Measurements from ENCODE around the gene STAT6. TPM values are rescaled to one million over a fixed set of nuclear protein-coding genes. Genes with fewer than 3 reads are reported as not detected.

Gene STAT6
- total RNA-seq, 1 donor from 2014 or later = 33.8 TPM

- H3K4me3 ChIP-seq (ENCODE audit: insufficient read depth, low read depth, low read length) = no peak overlapping the region
- no peaks in the 10 kb centered on the region for H3K27me3 ChIP-seq (ENCODE audit: insufficient read depth, low read length)
- peaks cover 32% of the 10 kb centered on the region for H3K79me2 ChIP-seq (ENCODE audit: insufficient read depth, low read length)
- peaks cover 41% of the 10 kb centered on the region for H3K4me1 Mint-ChIP-seq (ENCODE audit: low read depth, unreplicated experiment)
- H4K20me1 ChIP-seq (ENCODE audit: insufficient read depth, low read length) = peaks cover 85% of the 10 kb centered on the region
- H3K27ac ChIP-seq (ENCODE audit: low read depth, low read length) = peak overlapping the region; percentile 71
- peaks cover 43% of the 10 kb centered on the region for H3K36me3 ChIP-seq (ENCODE audit: insufficient read depth, low read length)
- DNase-seq (ENCODE audit: low read depth) (peak; percentile 60), FAIRE-seq (no peak)
- peak overlapping the region; percentile 67 for H3K4me2 ChIP-seq (ENCODE audit: low read length)
- peak overlapping the region; percentile 30 for H3K27ac Mint-ChIP-seq (ENCODE audit: unreplicated experiment)
- TF ChIP-seq, protein P1, sequence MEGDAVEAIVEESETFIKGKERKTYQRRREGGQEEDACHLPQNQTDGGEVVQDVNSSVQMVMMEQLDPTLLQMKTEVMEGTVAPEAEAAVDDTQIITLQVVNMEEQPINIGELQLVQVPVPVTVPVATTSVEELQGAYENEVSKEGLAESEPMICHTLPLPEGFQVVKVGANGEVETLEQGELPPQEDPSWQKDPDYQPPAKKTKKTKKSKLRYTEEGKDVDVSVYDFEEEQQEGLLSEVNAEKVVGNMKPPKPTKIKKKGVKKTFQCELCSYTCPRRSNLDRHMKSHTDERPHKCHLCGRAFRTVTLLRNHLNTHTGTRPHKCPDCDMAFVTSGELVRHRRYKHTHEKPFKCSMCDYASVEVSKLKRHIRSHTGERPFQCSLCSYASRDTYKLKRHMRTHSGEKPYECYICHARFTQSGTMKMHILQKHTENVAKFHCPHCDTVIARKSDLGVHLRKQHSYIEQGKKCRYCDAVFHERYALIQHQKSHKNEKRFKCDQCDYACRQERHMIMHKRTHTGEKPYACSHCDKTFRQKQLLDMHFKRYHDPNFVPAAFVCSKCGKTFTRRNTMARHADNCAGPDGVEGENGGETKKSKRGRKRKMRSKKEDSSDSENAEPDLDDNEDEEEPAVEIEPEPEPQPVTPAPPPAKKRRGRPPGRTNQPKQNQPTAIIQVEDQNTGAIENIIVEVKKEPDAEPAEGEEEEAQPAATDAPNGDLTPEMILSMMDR (IDR thresholded peaks at IDR 0.05; ENCODE audit: insufficient read depth, low read depth, low read length) = no peak
- TF ChIP-seq EZH2 (IDR thresholded peaks at IDR 0.05; ENCODE audit: insufficient read depth, low read length) = no peak
- H3K9me3 Mint-ChIP-seq (ENCODE audit: unreplicated experiment) = no peaks in the 10 kb centered on the region
- H3K27me3 Mint-ChIP-seq (ENCODE audit: low read depth, unreplicated experiment) = no peaks in the 10 kb centered on the region
- peaks cover 38% of the 10 kb centered on the region for H3K4me1 ChIP-seq (ENCODE audit: insufficient read depth, low read length)
- no peak overlapping the region for H3K4me3 Mint-ChIP-seq (ENCODE audit: unreplicated experiment)
- H3K36me3 Mint-ChIP-seq (ENCODE audit: low read depth, unreplicated experiment) = peaks cover 42% of the 10 kb centered on the region
- no peaks in the 10 kb centered on the region for H3K9me3 ChIP-seq (ENCODE audit: insufficient read depth, low read depth, low read length)
- no peak overlapping the region for H2AFZ ChIP-seq (ENCODE audit: low read depth, low read length)
- peak overlapping the region; percentile 71 for H3K9ac ChIP-seq (ENCODE audit: low read length)
These were observed 41.5 kb upstream of the STAT6 start for GRCh38 chr12:57152639-57153038.

DNA sequence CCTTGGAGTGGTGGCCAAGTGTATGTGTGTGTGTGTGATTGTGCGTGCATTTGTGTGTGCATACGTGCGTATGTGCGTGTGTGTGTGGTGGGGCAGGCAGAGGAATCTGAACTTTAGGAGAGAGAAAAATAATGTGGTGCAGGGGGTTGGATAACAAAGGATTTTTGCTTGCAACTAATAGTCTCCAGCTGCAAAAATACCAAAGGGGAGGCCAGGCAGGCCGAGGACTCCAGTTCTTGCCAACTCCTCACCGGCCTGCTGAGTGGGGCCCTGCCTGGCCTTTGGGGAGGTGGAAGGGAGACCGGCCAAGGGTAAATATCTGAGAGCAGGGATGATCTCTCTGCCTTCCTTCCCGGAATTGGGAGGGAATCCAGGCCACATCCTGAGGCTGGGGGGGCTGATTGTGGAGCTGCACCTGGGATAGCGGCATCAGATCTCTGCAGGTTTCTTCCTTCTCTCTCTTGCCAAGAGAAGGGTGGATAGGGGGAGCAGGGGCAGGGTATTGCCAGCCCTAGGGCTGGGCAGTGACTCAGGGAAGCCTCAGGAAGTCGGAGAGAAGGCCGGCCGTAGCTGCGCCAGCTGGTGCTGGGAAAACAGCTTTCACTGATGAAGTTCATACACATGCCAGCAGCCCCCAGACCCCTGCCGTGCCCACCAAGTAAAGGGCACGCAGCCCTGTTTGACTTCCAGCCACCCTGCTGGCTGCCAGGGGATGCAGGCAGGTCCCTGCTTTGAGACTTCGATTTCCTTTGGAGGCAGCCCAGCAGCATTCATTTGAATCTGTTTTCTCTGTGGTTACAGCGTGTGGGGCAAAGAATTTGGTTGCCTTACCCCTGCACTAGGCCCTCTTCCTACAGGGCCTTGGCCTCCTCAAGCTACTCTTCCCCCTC, 40.8 kb upstream of the STAT6 start:
- peaks cover 32% of the 10 kb centered on the region for H3K79me2 ChIP-seq (ENCODE audit: insufficient read depth, low read length)
- Mint-ChIP-seq H3K27ac (ENCODE audit: unreplicated experiment) (peak overlapping the region; percentile 6), H3K4me3 (ENCODE audit: unreplicated experiment) (no peak overlapping the region), H3K4me1 (ENCODE audit: low read depth, unreplicated experiment) (peaks cover 46% of the 10 kb centered on the region), H3K27me3 (ENCODE audit: low read depth, unreplicated experiment) (no peaks in the 10 kb centered on the region), H3K9me3 (ENCODE audit: unreplicated experiment) (no peaks in the 10 kb centered on the region), H3K36me3 (ENCODE audit: low read depth, unreplicated experiment) (peaks cover 46% of the 10 kb centered on the region)
- no peak for TF ChIP-seq EZH2 (IDR thresholded peaks at IDR 0.05; ENCODE audit: insufficient read depth, low read length)
- TF ChIP-seq, protein P1 (IDR thresholded peaks at IDR 0.05; ENCODE audit: insufficient read depth, low read depth, low read length) = no peak
- peaks cover 39% of the 10 kb centered on the region for H3K36me3 ChIP-seq (ENCODE audit: insufficient read depth, low read length)
- H3K9ac ChIP-seq (ENCODE audit: low read length) = peak overlapping the region; percentile 71
- H3K4me2 ChIP-seq (ENCODE audit: low read length) = peak overlapping the region; percentile 67
- H2AFZ ChIP-seq (ENCODE audit: low read depth, low read length) = no peak overlapping the region
- H3K27ac ChIP-seq (ENCODE audit: low read depth, low read length) = peak overlapping the region; percentile 71
- peaks cover 90% of the 10 kb centered on the region for H4K20me1 ChIP-seq (ENCODE audit: insufficient read depth, low read length)
- no peak overlapping the region for H3K4me3 ChIP-seq (ENCODE audit: insufficient read depth, low read depth, low read length)
- H3K4me1 ChIP-seq (ENCODE audit: insufficient read depth, low read length) = peaks cover 44% of the 10 kb centered on the region
- H3K9me3 ChIP-seq (ENCODE audit: insufficient read depth, low read depth, low read length) = no peaks in the 10 kb centered on the region
- H3K27me3 ChIP-seq (ENCODE audit: insufficient read depth, low read length) = no peaks in the 10 kb centered on the region
- FAIRE-seq = no peak
- DNase-seq (ENCODE audit: low read depth) = peak; percentile 69

Data from astrocyte (in vitro differentiated cells and primary cell).